Heart right ventricle (tissue), 16 donors: ENCODE measurements around the gene NSD1. TPM values are rescaled to one million over a fixed set of nuclear protein-coding genes. Genes with fewer than 3 reads are reported as not detected.

Experiments used
- ATAC-seq, 8 donors: fragments of 200-7000 bp; cut with Tn5 transposase; one replicate each; pipeline ENCODE4 v1.9.1; 2020; ENCODE audit warnings: mild to moderate bottlenecking in 8 of 8, moderate library complexity in 8 of 8, moderate number of reproducible peaks in 1 of 8
- DNase-seq, 2 donors: peaks; one replicate each; pipeline ENCODE4 v3.0.0-alpha.2; 2020
- H3K27ac ChIP-seq, 10 donors: fragments of 200-600 bp; sonication (generic) in 2 of 10; one replicate each; pipeline versions ENCODE4 v1.5.0 to v1.8.0; 2020 to 2022; ENCODE audit warnings: mild to moderate bottlenecking in 3 of 10
- H3K27me3 ChIP-seq, 7 donors: fragments of 200-600 bp; one replicate each; pipeline ENCODE4 v1.8.0; 2021 to 2022; ENCODE audit warnings: mild to moderate bottlenecking in 2 of 7
- H3K36me3 ChIP-seq, 9 donors: fragments of 200-600 bp; sonication (generic) in 1 of 9; one replicate each; pipeline versions ENCODE4 v1.5.0 to v1.8.0; 2020 to 2022; ENCODE audit warnings: mild to moderate bottlenecking in 2 of 9
- H3K4me1 ChIP-seq, 9 donors: fragments of 200-600 bp; sonication (generic) in 1 of 9; one replicate each; pipeline versions ENCODE4 v1.5.0 to v1.8.0; 2020 to 2022; ENCODE audit warnings: mild to moderate bottlenecking in 4 of 9
- H3K4me3 ChIP-seq, 10 donors: fragments of 200-600 bp; sonication (generic) in 2 of 10; one replicate each; pipeline versions ENCODE4 v1.5.0 to v1.8.0; 2020 to 2022; ENCODE audit warnings: mild to moderate bottlenecking in 7 of 10, moderate library complexity in 2 of 10
- H3K9me3 ChIP-seq, 11 donors: fragments of 200-600 bp in 10 of 11; sonication (generic) in 2 of 11; one replicate each; pipeline versions ENCODE4 v1.5.0 to v1.8.0; 2013 to 2022; ENCODE audit warnings: mild to moderate bottlenecking in 2 of 11, control low read depth in 1 of 11, moderate library complexity in 1 of 11
- WGBS, 2 donors: extraction: QIAGEN DNeasy Blood & Tissue Kit; methylation state at CpG; one replicate each; pipeline ENCODE4 v1.1.7; 2013; ENCODE audit warnings: inconsistent platforms in 1 of 2; 5-methylcytosine and 5-hydroxymethylcytosine counted together
- intact Hi-C, 10 donors: fragments of 100-400 bp; cut with DNase I; formaldehyde crosslinking; loops; one replicate each; pipeline versions ENCODE4 v1.11.1 to v1.14.2; 2022
- polyA plus RNA-seq, 2 donors: library from polyadenylated mRNA; stranded (reverse); fragments of 200-250 nt; gene quantifications; one replicate each; pipeline ENCODE4 v1.2.3, GENCODE V29; 2013
- total RNA-seq, 10 donors: library from RNA; stranded (reverse); fragmentation: NEBNext Ultra II Directional in 3 of 10; extraction: Animal tissue kit (Norgen Biotek cat#: 25700) in 3 of 10; gene quantifications; one replicate each; pipeline versions ENCODE4 v1.2.1 to v1.2.4, GENCODE V29; 2021 to 2023
- TF ChIP-seq, protein P1 (sequence below), 9 donors: fragments of 200-600 bp; sonication (generic) in 2 of 9; IDR thresholded peaks; one replicate each; pipeline versions ENCODE4 v1.5.0 to v1.8.0; 2021 to 2022; ENCODE audit warnings: antibody characterized with exemption in 9 of 9, mild to moderate bottlenecking in 5 of 9, moderate library complexity in 1 of 9
- donor health status: Arrhythmogenic right ventricular cardiomyopathy.
- donor health status: ischemic (EF 13 %, LVEDD 7.1; RV severe dilation, severe dysfunction).
- donor health status: healthy with polysubstance abuse.
- donor health status: DM: no; HTN: yes; CAD: no.
- donor health status: DM: no; HTN: no; CAD: no.
- donor health status: ischemic (EF 25% LVEDD 6.9; RV normal size, moderate dysfunction).
- donor health status: ischemic (EF 25% LVEDD 5.7; RV mildly dilated, moderate dysfunction).
- donor health status: healthy.
- donor health status: DM: yes; HTN: yes; CAD: no.
- donor health status: Ischemic cardiomyopathy.
- donor health status: ischemic (EF 35%, LVEDD 5.7; RV mildly dilated, moderate dysfunction).
- donor health status: nonischemic (EF 11% LVEDD 7.7; RV severe dilation, severe dysfunction).
- donor health status: DM: yes; HTN: yes; CAD: no.
- donor health status: PGD.
- donor health status: ischemic (EF 29% LVEDD 5.4; RV normal size, mild dysfunction).
- donor health status: nonischemic (EF 23%, LVEDD 6.1; RV moderate dilation, normal function).

The NSD1 gene
- total and polyA plus RNA-seq, 12 donors: 5.6 to 62.9 (median 47.1) TPM

GRCh38 chr5:177271113-177271512 lies 137.5 kb downstream of the NSD1 start:
- WGBS, 2 donors: 96 to 98% methylated on average over 4 of the region's 4 CpGs
- Histone ChIP-seq H3K9me3 (no peaks in the 10 kb centered on the region), H3K4me1 (no peaks in the 10 kb centered on the region)

DNA sequence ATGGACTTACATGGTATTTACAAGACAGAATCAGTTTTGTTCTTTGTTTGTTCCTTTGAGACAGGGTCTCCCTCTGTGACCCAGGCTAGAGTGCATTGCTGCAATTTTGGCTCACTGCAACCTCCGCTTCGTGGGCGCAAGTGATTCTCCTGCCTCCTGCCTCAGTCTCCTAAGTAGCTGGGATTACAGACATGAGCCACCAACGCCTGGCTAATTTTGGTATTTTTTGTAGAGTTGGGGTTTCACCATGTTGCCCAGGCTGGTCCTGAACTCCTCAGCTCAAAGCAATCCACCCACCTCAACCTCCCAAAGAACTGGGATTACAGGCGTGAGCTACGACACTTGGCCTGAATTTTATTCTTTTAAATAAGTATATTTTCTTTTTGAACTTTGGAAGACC lies 142.3 kb downstream of the NSD1 start:
- DNase-seq (no peak), ATAC-seq (no peak)
- 93 to 94% methylated on average over 6 of the region's 6 CpGs for WGBS, 2 donors
- Histone ChIP-seq H3K4me3 (no peak overlapping the region), H3K4me1 (peaks cover 0 to 6% (median 0%) of the 10 kb centered on the region in 9 donors), H3K27me3 (no peaks in the 10 kb centered on the region), H3K9me3 (no peaks in the 10 kb centered on the region), H3K27ac (no peak overlapping the region), H3K36me3 (peaks cover 0 to 100% (median 30%) of the 10 kb centered on the region in 9 donors)
- intact Hi-C loops: loop anchor here in 1 of 10 donors (10.0 kb wide), 1 partner anchor 161 kb away; no protein-coding TSS in a partner anchor
- TF ChIP-seq, protein P1, sequence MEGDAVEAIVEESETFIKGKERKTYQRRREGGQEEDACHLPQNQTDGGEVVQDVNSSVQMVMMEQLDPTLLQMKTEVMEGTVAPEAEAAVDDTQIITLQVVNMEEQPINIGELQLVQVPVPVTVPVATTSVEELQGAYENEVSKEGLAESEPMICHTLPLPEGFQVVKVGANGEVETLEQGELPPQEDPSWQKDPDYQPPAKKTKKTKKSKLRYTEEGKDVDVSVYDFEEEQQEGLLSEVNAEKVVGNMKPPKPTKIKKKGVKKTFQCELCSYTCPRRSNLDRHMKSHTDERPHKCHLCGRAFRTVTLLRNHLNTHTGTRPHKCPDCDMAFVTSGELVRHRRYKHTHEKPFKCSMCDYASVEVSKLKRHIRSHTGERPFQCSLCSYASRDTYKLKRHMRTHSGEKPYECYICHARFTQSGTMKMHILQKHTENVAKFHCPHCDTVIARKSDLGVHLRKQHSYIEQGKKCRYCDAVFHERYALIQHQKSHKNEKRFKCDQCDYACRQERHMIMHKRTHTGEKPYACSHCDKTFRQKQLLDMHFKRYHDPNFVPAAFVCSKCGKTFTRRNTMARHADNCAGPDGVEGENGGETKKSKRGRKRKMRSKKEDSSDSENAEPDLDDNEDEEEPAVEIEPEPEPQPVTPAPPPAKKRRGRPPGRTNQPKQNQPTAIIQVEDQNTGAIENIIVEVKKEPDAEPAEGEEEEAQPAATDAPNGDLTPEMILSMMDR (IDR thresholded peaks at IDR 0.05): no peak

More at GRCh38 chr5:177271113-177271512, 137.5 kb downstream of the NSD1 start:
- ATAC-seq: no peak
- DNase-seq: no peak
- Histone ChIP-seq H3K4me3 (no peak overlapping the region), H3K36me3 (peaks cover 0 to 100% (median 49%) of the 10 kb centered on the region in 9 donors), H3K27me3 (no peaks in the 10 kb centered on the region), H3K27ac (no peak overlapping the region)
- TF ChIP-seq, protein P1 (IDR thresholded peaks at IDR 0.05): no peak
- intact Hi-C loops: loop anchor here in 1 of 10 donors (10.0 kb wide), 1 partner anchor 156 kb away; no protein-coding TSS in a partner anchor

DNA sequence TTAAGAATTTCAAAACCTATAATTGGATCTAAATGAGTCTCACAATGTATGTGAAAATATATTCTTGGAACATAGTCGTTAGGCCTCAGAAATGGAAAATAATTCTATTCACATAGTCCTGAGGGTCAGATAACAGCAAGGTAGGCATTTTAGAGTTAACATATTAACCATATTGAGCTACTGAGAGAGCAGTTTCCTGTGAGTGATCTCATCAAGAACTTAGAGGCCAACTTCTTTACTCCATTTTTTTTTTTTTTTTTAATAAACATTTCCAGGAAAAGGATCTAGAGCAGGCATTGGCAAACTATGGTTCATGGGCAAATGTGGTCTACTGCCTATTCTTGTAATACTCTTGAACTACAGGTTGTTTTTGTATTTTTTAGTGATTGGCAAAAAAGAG lies 143.3 kb downstream of the NSD1 start:
- no peaks in the 10 kb centered on the region for H3K27me3 ChIP-seq
- H3K9me3 ChIP-seq: no peaks in the 10 kb centered on the region
- DNase-seq: no peak
- H3K4me3 ChIP-seq: no peak overlapping the region
- WGBS, 2 donors: 39 to 41% methylated on average over 1 of the region's 1 CpG
- peaks cover 0 to 100% (median 38%) of the 10 kb centered on the region in 9 donors for H3K36me3 ChIP-seq
- no peak for ATAC-seq
- intact Hi-C loops: loop anchor here in 1 of 10 donors (10.0 kb wide), 1 partner anchor 162 kb away; no protein-coding TSS in a partner anchor
- H3K27ac ChIP-seq: peak overlapping the region in 3 of 10 donors; percentile 5 to 28 (median 21)
- peaks cover 0 to 6% (median 0%) of the 10 kb centered on the region in 9 donors for H3K4me1 ChIP-seq
- TF ChIP-seq, protein P1 (IDR thresholded peaks at IDR 0.05): no peak

DNA sequence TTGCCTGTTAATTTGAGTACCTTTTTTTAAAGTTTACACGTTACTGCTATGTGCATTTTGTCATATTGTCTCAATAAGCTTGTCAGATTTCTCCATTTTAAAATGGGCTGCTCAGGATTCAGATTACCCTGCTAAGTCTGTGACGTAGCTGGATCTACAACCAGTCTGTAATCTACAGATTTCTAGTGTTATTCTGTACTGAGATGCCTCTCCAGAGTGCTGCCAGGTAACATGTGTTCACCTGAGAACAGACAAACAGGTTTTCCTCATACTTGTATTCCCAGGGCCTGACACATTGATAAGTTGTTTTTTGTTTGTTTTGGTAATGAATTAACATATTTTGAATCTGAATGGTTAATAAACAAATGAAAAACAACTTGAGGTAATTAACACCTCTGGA lies 154.6 kb downstream of the NSD1 start:
- H3K9me3 ChIP-seq: no peaks in the 10 kb centered on the region
- ATAC-seq (no peak), DNase-seq (no peak)
- no peaks in the 10 kb centered on the region for H3K4me1 ChIP-seq
- H3K4me3 ChIP-seq: no peak overlapping the region
- WGBS, 2 donors: 93 to 95% methylated on average over 2 of the region's 2 CpGs
- intact Hi-C loops: no loop called here
- H3K36me3 ChIP-seq: peaks cover 0 to 100% (median 62%) of the 10 kb centered on the region in 9 donors
- no peak overlapping the region for H3K27ac ChIP-seq
- H3K27me3 ChIP-seq: no peaks in the 10 kb centered on the region
- TF ChIP-seq, protein P1 (IDR thresholded peaks at IDR 0.05): no peak
